Small intestine (tissue), 7 donors: Measurements from ENCODE around the gene MPDU1. TPM values are rescaled to one million over a fixed set of nuclear protein-coding genes. Genes with fewer than 3 reads are reported as not detected.

Experiments
- DNase-seq, 2 donors: peaks; one replicate each; pipeline versions ENCODE4 v3.0.0 to v3.0.0-alpha.2; 2013
- FAIRE-seq: peaks from 2 replicates; lab custom pipeline; 2012; peaks lifted over from hg19 to GRCh38; lab: Jason Lieb, UNC
- H3K27ac ChIP-seq, 3 donors: one replicate each; pipeline ENCODE4 v1.5.1; 2013; ENCODE audit warnings: low read length in 2 of 3, mild to moderate bottlenecking in 2 of 3, control low read depth in 1 of 3, inconsistent platforms in 1 of 3, low read depth in 1 of 3, moderate library complexity in 1 of 3
- H3K27me3 ChIP-seq, 3 donors: one replicate each; pipeline ENCODE4 v1.6.1; 2013; ENCODE audit warnings: low read length in 3 of 3, inconsistent platforms in 1 of 3; ENCODE audit not compliant: control insufficient read depth in 3 of 3, insufficient read depth in 3 of 3
- H3K36me3 ChIP-seq, 3 donors: one replicate each; pipeline ENCODE4 v1.6.1; 2013; ENCODE audit warnings: low read length in 3 of 3, inconsistent platforms in 1 of 3, low read depth in 1 of 3, mild to moderate bottlenecking in 1 of 3, moderate library complexity in 1 of 3; ENCODE audit not compliant: control insufficient read depth in 3 of 3, insufficient read depth in 2 of 3
- H3K4me1 ChIP-seq, 3 donors: one replicate each; pipeline ENCODE4 v1.6.1; 2013; ENCODE audit warnings: low read length in 2 of 3, inconsistent platforms in 1 of 3, low read depth in 1 of 3, mild to moderate bottlenecking in 1 of 3, moderate library complexity in 1 of 3; ENCODE audit not compliant: control insufficient read depth in 3 of 3, insufficient read depth in 2 of 3
- H3K4me3 ChIP-seq, 3 donors: one replicate each; pipeline ENCODE4 v1.5.1; 2013; ENCODE audit warnings: low read length in 3 of 3, control low read depth in 1 of 3, inconsistent platforms in 1 of 3, low read depth in 1 of 3, mild to moderate bottlenecking in 1 of 3, moderate library complexity in 1 of 3
- H3K9me3 ChIP-seq, 2 donors: one replicate each; pipeline ENCODE4 v1.6.1; 2013; ENCODE audit warnings: low read depth in 1 of 2, low read length in 1 of 2; ENCODE audit not compliant: control insufficient read depth in 2 of 2, insufficient read depth in 1 of 2
- WGBS, 3 donors: extraction: QIAGEN DNeasy Blood & Tissue Kit; methylation state at CpG; one replicate each; pipeline ENCODE4 v1.1.7; 2013; 5-methylcytosine and 5-hydroxymethylcytosine counted together
- polyA plus RNA-seq, 4 donors: library from polyadenylated mRNA; stranded (reverse) in 3 of 4; unstranded in 1 of 4; fragments of 200-250 nt in 3 of 4; fragments of 120-200 nt in 1 of 4; gene quantifications; one replicate each; pipeline versions ENCODE4 v1.2.1 to v1.2.3, GENCODE V29; 2013
- donor health status: healthy with polysubstance abuse.
- donor health status: control.
- donor health status: control.
- donor health status: Bipolar disorder and iron deficiency.
- donor health status: healthy.

Gene MPDU1
- polyA plus RNA-seq, 4 donors = 69.7 to 126 (median 96.4) TPM

GRCh38 chr17:7611635-7612293 is 28.1 kb downstream of the MPDU1 start:
- Histone ChIP-seq H3K36me3 (peaks cover 0 to 20% (median 2%) of the 10 kb centered on the region in 3 donors), H3K27ac (no peak overlapping the region), H3K4me1 (peaks cover 7 to 15% (median 11%) of the 10 kb centered on the region in 3 donors), H3K4me3 (no peak overlapping the region), H3K27me3 (no peaks in the 10 kb centered on the region), H3K9me3 (no peaks in the 10 kb centered on the region)
- no peak for DNase-seq
- WGBS, 3 donors = 61 to 65% (median 63%) methylated on average over 3 of the region's 3 CpGs
- no peak for FAIRE-seq

GRCh38 chr17:7612294-7612640 is 28.6 kb downstream of the MPDU1 start:
- DNase-seq (no peak), FAIRE-seq (no peak)
- Histone ChIP-seq H3K27ac (no peak overlapping the region), H3K27me3 (no peaks in the 10 kb centered on the region), H3K36me3 (peaks cover 0 to 19% (median 2%) of the 10 kb centered on the region in 3 donors), H3K9me3 (no peaks in the 10 kb centered on the region), H3K4me3 (no peak overlapping the region), H3K4me1 (peaks cover 7 to 15% (median 11%) of the 10 kb centered on the region in 3 donors)
- 94 to 100% (median 96%) methylated on average over 1 of the region's 1 CpG for WGBS, 3 donors

- Histone ChIP-seq H3K4me1 (peaks cover 7 to 15% (median 11%) of the 10 kb centered on the region in 3 donors), H3K27me3 (no peaks in the 10 kb centered on the region), H3K4me3 (peak overlapping the region; percentile 59 to 93 (median 87)), H3K9me3 (no peaks in the 10 kb centered on the region), H3K27ac (peak overlapping the region; percentile 71 to 79 (median 78)), H3K36me3 (peaks cover 0 to 9% (median 2%) of the 10 kb centered on the region in 3 donors)
- 3 to 7% (median 5%) methylated on average over 19 to 20 of the region's 20 CpGs for WGBS, 3 donors
- DNase-seq (peak; percentile 48 to 52), FAIRE-seq (no peak)
These were observed 30.2 kb downstream of the MPDU1 start for GRCh38 chr17:7613769-7614424.

GRCh38 chr17:7614425-7615264 is 31.0 kb downstream of the MPDU1 start, which contains the start of gene FXR2:
Gene FXR2 (minus strand): TSS chr17:7614897. CDS start chr17:7614532, 365 bp downstream.
- Histone ChIP-seq H3K27ac (peak within 1 kb of the TSS; percentile 78 to 82 (median 79)), H3K9me3 (no peaks in the 10 kb centered on the region), H3K27me3 (no peaks in the 10 kb centered on the region), H3K4me1 (peaks cover 7 to 15% (median 11%) of the 10 kb centered on the region in 3 donors), H3K36me3 (peaks cover 0 to 9% (median 2%) of the 10 kb centered on the region in 3 donors), H3K4me3 (peak within 1 kb of the TSS; percentile 59 to 93 (median 87))
- FAIRE-seq = peak; percentile 55
- peak; percentile 100 for DNase-seq
- 0 to 1% (median 0%) methylated on average over 37 to 93 of the region's 93 CpGs for WGBS, 3 donors

- Histone ChIP-seq H3K4me1 (peaks cover 7 to 15% (median 11%) of the 10 kb centered on the region in 3 donors), H3K9me3 (no peaks in the 10 kb centered on the region), H3K27ac (peak overlapping the region; percentile 43 to 82 (median 78)), H3K36me3 (peaks cover 0 to 9% (median under 1%) of the 10 kb centered on the region in 3 donors), H3K4me3 (peak overlapping the region in 2 of 3 donors; percentile 16 to 45), H3K27me3 (no peaks in the 10 kb centered on the region)
- DNase-seq (no peak), FAIRE-seq (no peak)
- WGBS, 3 donors = 3 to 5% (median 4%) methylated on average over 28 of the region's 28 CpGs
These were observed 31.7 kb downstream of the MPDU1 start for GRCh38 chr17:7615265-7615747.

GRCh38 chr17:7618608-7619007 is 35.0 kb downstream of the MPDU1 start:
- H3K36me3 ChIP-seq = no peaks in the 10 kb centered on the region
- H3K9me3 ChIP-seq = no peaks in the 10 kb centered on the region
- H3K4me1 ChIP-seq = peaks cover 0 to 3% (median 2%) of the 10 kb centered on the region in 3 donors
- no peak overlapping the region for H3K27ac ChIP-seq
- WGBS, 3 donors = 72 to 74% (median 74%) methylated on average over 5 of the region's 5 CpGs
- no peak overlapping the region for H3K4me3 ChIP-seq
- FAIRE-seq = no peak
- DNase-seq = no peak
- no peaks in the 10 kb centered on the region for H3K27me3 ChIP-seq

- Histone ChIP-seq H3K27ac (no peak overlapping the region), H3K27me3 (no peaks in the 10 kb centered on the region), H3K36me3 (peaks cover 0 to 12% (median 0%) of the 10 kb centered on the region in 3 donors), H3K4me3 (no peak overlapping the region), H3K9me3 (no peaks in the 10 kb centered on the region), H3K4me1 (no peaks in the 10 kb centered on the region)
- FAIRE-seq (no peak), DNase-seq (no peak)
- WGBS, 3 donors = 81 to 93% (median 86%) methylated on average over 8 of the region's 8 CpGs
These were observed 37.2 kb downstream of the MPDU1 start for GRCh38 chr17:7620835-7621234.

- H3K4me3 ChIP-seq = no peak overlapping the region
- H3K27me3 ChIP-seq = no peaks in the 10 kb centered on the region
- no peaks in the 10 kb centered on the region for H3K9me3 ChIP-seq
- peaks cover 0 to 11% (median 0%) of the 10 kb centered on the region in 3 donors for H3K4me1 ChIP-seq
- peaks cover 0 to 25% (median 0%) of the 10 kb centered on the region in 3 donors for H3K36me3 ChIP-seq
- no peak overlapping the region for H3K27ac ChIP-seq
- 69 to 83% (median 78%) methylated on average over 5 of the region's 5 CpGs for WGBS, 3 donors
- FAIRE-seq (no peak), DNase-seq (no peak)
These were observed 40.0 kb downstream of the MPDU1 start for GRCh38 chr17:7623661-7624060.
